Colonic mucosa (tissue), 4 donors: ENCODE measurements around the gene LNP1. TPM values are rescaled to one million over a fixed set of nuclear protein-coding genes. Genes with fewer than 3 reads are reported as not detected.

Experiments
- DNase-seq: peaks from one replicate; pipeline ENCODE4 v3.0.0-alpha.2; 2020
- H3K27ac ChIP-seq: fragments of 200-600 bp; one replicate; pipeline ENCODE4 v1.8.0; 2021
- H3K27me3 ChIP-seq: fragments of 200-600 bp; one replicate; pipeline ENCODE4 v1.8.0; 2021
- H3K36me3 ChIP-seq: fragments of 200-600 bp; one replicate; pipeline ENCODE4 v1.8.0; 2021
- H3K4me1 ChIP-seq: fragments of 200-600 bp; one replicate; pipeline ENCODE4 v1.8.0; 2021; ENCODE audit warnings: mild to moderate bottlenecking
- H3K4me3 ChIP-seq: fragments of 200-600 bp; one replicate; pipeline ENCODE4 v1.8.0; 2021
- H3K9ac ChIP-seq, 2 donors: one replicate each; pipeline ENCODE4 v1.7.0; 2013; ENCODE audit warnings: control low read depth in 2 of 2, low read depth in 2 of 2, low read length in 2 of 2
- H3K9me3 ChIP-seq: fragments of 200-600 bp; one replicate; pipeline ENCODE4 v1.8.0; 2021
- CTCF ChIP-seq: fragments of 200-600 bp; IDR thresholded peaks from one replicate; pipeline ENCODE4 v1.8.0; 2022; ENCODE audit warnings: antibody characterized with exemption, mild to moderate bottlenecking
- intact Hi-C: fragments of 100-400 bp; cut with DNase I; formaldehyde crosslinking; loops from one replicate; pipeline ENCODE4 v1.14.1; 2022
- total RNA-seq, 2 donors: library from RNA; stranded (reverse); fragmentation: NEBNext Ultra II Directional in 1 of 2; extraction: Animal tissue kit (Norgen Biotek cat#: 25700) in 1 of 2; gene quantifications; one replicate each; pipeline ENCODE4 v1.2.1, GENCODE V29; 2021
- donor health status: healthy.
- donor health status: DM: no; HTN: no; CAD: no.
- donor health status: DM: no; HTN: no; CAD: no.

Gene LNP1
- total RNA-seq, 2 donors from 2014 or later = 0.74 to 1.4 TPM

GRCh38 chr3:100457811-100458210, 56.5 kb downstream of the LNP1 start:
- no peak overlapping the region for H3K27ac ChIP-seq
- H3K9ac ChIP-seq = no peak overlapping the region
- no peak for TF ChIP-seq CTCF
- no peaks in the 10 kb centered on the region for H3K9me3 ChIP-seq
- no peaks in the 10 kb centered on the region for H3K4me1 ChIP-seq
- intact Hi-C loops = no loop called here
- no peaks in the 10 kb centered on the region for H3K27me3 ChIP-seq
- H3K4me3 ChIP-seq = no peak overlapping the region
- no peak for DNase-seq
- H3K36me3 ChIP-seq = no peaks in the 10 kb centered on the region

GRCh38 chr3:100458814-100459213, 57.5 kb downstream of the LNP1 start:
- H3K27me3 ChIP-seq = no peaks in the 10 kb centered on the region
- no peak overlapping the region for H3K4me3 ChIP-seq
- H3K27ac ChIP-seq = no peak overlapping the region
- DNase-seq = no peak
- no peak for TF ChIP-seq CTCF
- no peaks in the 10 kb centered on the region for H3K9me3 ChIP-seq
- no peak overlapping the region for H3K9ac ChIP-seq
- no peaks in the 10 kb centered on the region for H3K4me1 ChIP-seq
- intact Hi-C loops = no loop called here
- no peaks in the 10 kb centered on the region for H3K36me3 ChIP-seq

- no peak overlapping the region for H3K9ac ChIP-seq
- H3K27me3 ChIP-seq = no peaks in the 10 kb centered on the region
- H3K4me3 ChIP-seq = no peak overlapping the region
- no peaks in the 10 kb centered on the region for H3K36me3 ChIP-seq
- peak; percentile 42 for DNase-seq
- H3K27ac ChIP-seq = no peak overlapping the region
- no peaks in the 10 kb centered on the region for H3K9me3 ChIP-seq
- peak; percentile 64 for TF ChIP-seq CTCF
- intact Hi-C loops = loop anchor here (10.0 kb wide), 1 partner anchor 172 kb away; no protein-coding TSS in a partner anchor
- no peaks in the 10 kb centered on the region for H3K4me1 ChIP-seq
Observed at GRCh38 chr3:100463002-100463401, 61.7 kb downstream of the LNP1 start.

GRCh38 chr3:100463646-100464155, 62.4 kb downstream of the LNP1 start:
- intact Hi-C loops = loop anchor here (10.0 kb wide), 1 partner anchor 171 kb away; no protein-coding TSS in a partner anchor
- Histone ChIP-seq H3K4me1 (no peaks in the 10 kb centered on the region), H3K9me3 (no peaks in the 10 kb centered on the region), H3K4me3 (no peak overlapping the region), H3K36me3 (no peaks in the 10 kb centered on the region), H3K27me3 (no peaks in the 10 kb centered on the region), H3K27ac (no peak overlapping the region), H3K9ac (no peak overlapping the region)
- no peak for DNase-seq
- no peak for TF ChIP-seq CTCF

GRCh38 chr3:100465892-100466777, 64.8 kb downstream of the LNP1 start:
- no peak overlapping the region for H3K27ac ChIP-seq
- no peak for DNase-seq
- H3K27me3 ChIP-seq = no peaks in the 10 kb centered on the region
- H3K9ac ChIP-seq = peak overlapping the region in 1 of 2 donors; percentile 7
- no peaks in the 10 kb centered on the region for H3K4me1 ChIP-seq
- no peaks in the 10 kb centered on the region for H3K9me3 ChIP-seq
- no peak overlapping the region for H3K4me3 ChIP-seq
- intact Hi-C loops = loop anchor here (5.0 to 10.0 kb wide), 2 partner anchors 116 to 169 kb away; no protein-coding TSS in a partner anchor
- no peak for TF ChIP-seq CTCF
- no peaks in the 10 kb centered on the region for H3K36me3 ChIP-seq
